AG04449 (cell line): ENCODE data around the gene DLEC1.

Source experiments
- CTCF ChIA-PET: fragments of 350-600 bp; formaldehyde crosslinking; extraction: SDS; loops from one replicate; lab custom pipeline; 2021; ENCODE audit warnings: antibody characterized with exemption; lab: Yijun Ruan, JAX
- POLR2A ChIA-PET: fragments of 400-600, 350-600 bp; formaldehyde crosslinking; extraction: SDS; loops from one replicate; lab custom pipeline; 2020; ENCODE audit warnings: antibody characterized with exemption, inconsistent platforms; lab: Yijun Ruan, JAX
- DNase-seq: peaks from one replicate; pipeline ENCODE4 v3.0.0-alpha.2; 2010; ENCODE audit warnings: low read depth, low spot score
- H3K4me3 ChIP-seq: 2 replicates; pipeline ENCODE4 v1.5.1; 2011; ENCODE audit warnings: low read depth, mild to moderate bottlenecking, control low read depth, low read length
- TF ChIP-seq, protein P1 (sequence below): IDR thresholded peaks from one replicate; pipeline ENCODE4 v1.5.1; 2011; ENCODE audit warnings: mild to moderate bottlenecking, moderate library complexity, low read length, control low read depth, inconsistent platforms; ENCODE audit not compliant: insufficient read depth; ENCODE audit errors: missing control alignments

Gene DLEC1

DNA sequence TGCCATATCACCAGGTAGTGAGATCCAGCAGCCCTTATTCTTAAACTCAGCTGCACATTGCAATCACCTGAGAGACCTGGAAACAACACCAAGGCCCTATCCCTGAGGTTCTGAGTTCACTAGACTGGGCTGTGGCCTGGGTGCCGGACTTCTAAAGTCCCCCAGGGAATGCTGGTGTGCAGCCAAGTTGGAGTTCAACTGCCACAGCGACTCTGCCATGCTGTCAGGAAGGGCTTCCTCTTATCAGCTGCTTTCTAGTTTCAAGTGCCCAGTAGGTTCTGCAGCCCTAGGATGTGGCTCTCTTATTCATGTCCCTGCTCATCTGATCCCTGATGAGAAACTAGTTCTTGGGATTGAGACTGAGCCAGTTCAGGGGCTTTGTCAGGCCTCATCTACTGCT is 50.2 kb downstream of the DLEC1 start:
- no peak overlapping the region for H3K4me3 ChIP-seq
- POLR2A ChIA-PET: no interaction called here
- DNase-seq: no peak
- TF ChIP-seq, protein P1, sequence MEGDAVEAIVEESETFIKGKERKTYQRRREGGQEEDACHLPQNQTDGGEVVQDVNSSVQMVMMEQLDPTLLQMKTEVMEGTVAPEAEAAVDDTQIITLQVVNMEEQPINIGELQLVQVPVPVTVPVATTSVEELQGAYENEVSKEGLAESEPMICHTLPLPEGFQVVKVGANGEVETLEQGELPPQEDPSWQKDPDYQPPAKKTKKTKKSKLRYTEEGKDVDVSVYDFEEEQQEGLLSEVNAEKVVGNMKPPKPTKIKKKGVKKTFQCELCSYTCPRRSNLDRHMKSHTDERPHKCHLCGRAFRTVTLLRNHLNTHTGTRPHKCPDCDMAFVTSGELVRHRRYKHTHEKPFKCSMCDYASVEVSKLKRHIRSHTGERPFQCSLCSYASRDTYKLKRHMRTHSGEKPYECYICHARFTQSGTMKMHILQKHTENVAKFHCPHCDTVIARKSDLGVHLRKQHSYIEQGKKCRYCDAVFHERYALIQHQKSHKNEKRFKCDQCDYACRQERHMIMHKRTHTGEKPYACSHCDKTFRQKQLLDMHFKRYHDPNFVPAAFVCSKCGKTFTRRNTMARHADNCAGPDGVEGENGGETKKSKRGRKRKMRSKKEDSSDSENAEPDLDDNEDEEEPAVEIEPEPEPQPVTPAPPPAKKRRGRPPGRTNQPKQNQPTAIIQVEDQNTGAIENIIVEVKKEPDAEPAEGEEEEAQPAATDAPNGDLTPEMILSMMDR: no peak
- CTCF ChIA-PET: no interaction called here

DNA sequence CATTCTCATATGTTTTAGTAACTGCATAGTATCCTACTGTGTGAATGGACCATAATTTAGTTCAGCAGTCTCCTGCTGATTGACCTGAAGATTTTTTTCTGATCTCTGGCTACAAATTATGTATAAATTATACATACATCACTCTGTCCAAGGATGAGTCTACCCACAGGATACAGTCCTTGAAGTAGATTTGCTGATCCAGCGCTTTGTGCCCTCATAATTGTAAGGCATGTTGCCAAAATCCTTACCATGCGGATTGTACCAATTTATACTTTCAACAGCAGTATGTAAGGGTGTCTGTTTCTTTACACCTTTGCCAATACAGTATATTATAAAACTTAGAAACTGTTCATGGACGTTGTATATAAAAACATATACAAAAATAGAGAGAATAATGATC is 51.4 kb downstream of the DLEC1 start:
- H3K4me3 ChIP-seq: no peak overlapping the region
- ChIA-PET CTCF (no interaction called here), POLR2A (no interaction called here)
- TF ChIP-seq, protein P1: no peak
- no peak for DNase-seq

DNA sequence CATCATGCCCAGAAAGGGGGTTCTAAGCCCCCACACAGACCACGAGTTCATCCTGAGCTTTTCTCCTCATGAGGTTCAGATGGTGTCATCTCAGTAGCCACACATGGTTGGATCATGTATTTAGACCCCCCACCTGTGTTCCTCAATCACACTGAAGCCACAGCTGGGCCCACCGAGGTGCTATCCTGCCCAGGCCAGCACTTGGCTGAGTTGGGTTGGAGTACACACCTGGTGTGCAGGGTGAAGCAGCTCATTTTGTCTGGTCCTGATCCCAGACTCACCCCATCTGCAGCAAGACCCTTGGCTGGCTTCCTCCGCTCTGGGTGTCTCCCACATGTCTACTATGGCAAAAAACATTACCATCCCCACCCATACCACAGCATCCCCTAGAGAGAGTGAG is 56.0 kb downstream of the DLEC1 start:
- TF ChIP-seq, protein P1: no peak
- ChIA-PET CTCF (no interaction called here), POLR2A (no interaction called here)
- DNase-seq: no peak
- H3K4me3 ChIP-seq: no peak overlapping the region

DNA sequence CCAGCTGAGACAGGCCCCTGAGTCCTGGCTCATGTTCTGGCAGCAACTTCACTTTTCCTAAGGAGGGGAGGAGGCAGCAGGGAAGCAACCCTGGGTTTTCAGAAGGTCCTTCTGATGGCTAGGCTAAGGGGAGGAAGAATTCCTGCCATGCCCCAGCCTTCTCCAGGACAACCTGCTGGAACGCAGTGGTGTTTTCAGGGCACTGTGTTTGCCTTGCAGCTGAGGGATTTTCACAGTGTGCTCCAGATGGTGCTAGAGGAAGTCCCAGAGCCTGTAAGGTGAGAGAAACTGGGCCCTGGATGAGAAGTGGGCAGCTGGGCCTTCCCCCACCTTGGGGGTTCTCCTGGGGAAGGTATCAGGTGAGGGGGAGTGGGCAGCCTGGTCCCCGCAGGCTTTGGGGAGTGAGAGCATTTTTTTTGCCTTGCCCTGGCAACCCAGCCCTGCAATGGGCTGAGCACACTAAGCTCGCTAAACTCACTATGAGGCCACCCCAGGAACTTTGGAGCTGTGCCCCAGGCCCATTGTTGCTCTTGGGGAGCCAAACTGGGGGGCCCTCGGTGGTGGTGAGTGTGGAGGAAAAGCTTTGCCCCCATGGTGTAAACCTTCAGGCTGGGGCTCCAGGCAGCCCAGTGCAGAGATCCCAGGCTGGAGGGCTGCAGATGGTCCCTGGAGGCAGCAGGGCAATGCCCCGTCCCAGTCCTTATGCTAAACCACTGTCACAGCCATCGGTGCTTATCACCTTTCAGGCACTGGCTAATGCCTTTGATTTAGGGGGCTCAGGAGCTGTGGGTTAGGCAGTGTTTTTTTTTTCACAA is 56.9 kb downstream of the DLEC1 start:
- POLR2A ChIA-PET: no interaction called here

DNA sequence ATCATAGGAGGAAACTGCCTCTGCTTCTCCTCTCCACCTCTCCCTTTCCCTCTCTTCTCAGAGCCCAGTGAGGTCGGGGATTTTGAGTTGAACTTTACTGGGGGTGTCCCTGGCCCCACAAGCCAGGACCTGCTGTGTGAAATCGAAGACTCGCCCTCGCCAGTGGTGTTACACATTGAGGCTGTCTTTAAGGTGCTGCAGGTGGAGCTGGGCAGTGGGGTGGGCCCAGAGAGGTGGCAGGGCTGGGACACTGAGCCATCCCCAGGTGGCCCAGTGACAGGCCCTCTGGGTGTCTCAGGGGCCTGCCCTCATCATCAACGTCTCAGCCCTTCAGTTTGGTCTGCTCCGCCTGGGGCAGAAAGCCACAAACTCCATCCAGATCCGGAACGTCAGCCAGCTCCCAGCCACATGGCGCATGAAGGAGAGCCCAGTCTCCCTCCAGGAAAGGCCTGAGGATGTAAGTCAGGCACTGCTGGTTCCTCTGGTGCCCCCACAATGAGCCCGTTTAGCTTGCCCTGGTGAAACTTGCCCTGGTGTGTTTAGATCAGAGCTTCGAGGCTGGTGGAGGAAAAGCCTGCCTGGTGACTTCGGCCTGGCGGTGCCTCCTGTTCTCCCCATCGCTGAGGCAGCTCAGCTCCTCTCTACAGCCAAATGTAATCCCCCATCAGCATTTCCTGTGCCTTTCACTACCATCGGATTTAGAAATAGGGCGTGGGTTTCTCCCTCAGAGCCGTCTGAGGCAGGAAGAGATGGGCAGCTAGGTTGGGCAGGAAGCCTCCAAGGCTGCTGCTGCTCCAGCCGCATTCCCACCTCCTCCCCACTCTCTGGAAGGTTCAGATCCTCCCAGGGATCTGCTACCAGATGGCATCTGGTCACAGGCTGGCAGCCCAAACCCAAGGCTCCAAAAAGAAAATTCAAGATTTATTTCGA is 58.7 kb downstream of the DLEC1 start:
- no peak overlapping the region for H3K4me3 ChIP-seq
- POLR2A ChIA-PET: no interaction called here
- CTCF ChIA-PET: no interaction called here
- DNase-seq: no peak
- TF ChIP-seq, protein P1: no peak

More for the DNA sequence above, 56.9 kb downstream of the DLEC1 start:
- DNase-seq: no peak
- CTCF ChIA-PET: interaction anchor here (0.8 kb wide), 1 partner anchor 21 kb away, joined by 3 read pairs; no protein-coding TSS in a partner anchor
- TF ChIP-seq, protein P1: no peak
- H3K4me3 ChIP-seq: no peak overlapping the region

DNA sequence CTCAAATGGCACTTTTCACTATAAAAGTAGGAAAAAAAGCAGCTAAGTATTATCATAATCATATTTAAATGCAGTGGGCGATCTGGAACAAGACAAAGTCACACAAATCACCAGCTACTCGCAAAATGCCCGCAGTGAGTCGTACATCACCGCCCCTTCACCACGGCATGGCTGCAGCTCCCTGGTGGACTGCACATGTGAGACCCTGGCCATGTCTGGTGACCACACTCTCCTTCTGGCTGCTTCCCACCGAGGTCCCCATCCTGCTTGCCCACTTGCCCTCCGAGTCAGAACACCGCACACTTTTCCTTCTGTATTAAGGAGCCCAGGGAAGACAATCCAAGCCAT is 59.3 kb downstream of the DLEC1 start:
- ChIA-PET POLR2A (no interaction called here), CTCF (no interaction called here)
- no peak for DNase-seq
- H3K4me3 ChIP-seq: no peak overlapping the region
- TF ChIP-seq, protein P1: no peak
